C4-2B (cell line): ENCODE results near the gene NHERF2.

Experiments used
- ZFX ChIP-seq: fragments of 450-650 bp; IDR thresholded peaks from 2 replicates; pipeline ENCODE4 v1.6.1; 2017
- TF ChIP-seq, protein P1 (sequence below): fragments of 450-650 bp; conservative IDR thresholded peaks from 2 replicates; pipeline ENCODE4 v1.5.1; 2017; ENCODE audit warnings: mild to moderate bottlenecking

DNA sequence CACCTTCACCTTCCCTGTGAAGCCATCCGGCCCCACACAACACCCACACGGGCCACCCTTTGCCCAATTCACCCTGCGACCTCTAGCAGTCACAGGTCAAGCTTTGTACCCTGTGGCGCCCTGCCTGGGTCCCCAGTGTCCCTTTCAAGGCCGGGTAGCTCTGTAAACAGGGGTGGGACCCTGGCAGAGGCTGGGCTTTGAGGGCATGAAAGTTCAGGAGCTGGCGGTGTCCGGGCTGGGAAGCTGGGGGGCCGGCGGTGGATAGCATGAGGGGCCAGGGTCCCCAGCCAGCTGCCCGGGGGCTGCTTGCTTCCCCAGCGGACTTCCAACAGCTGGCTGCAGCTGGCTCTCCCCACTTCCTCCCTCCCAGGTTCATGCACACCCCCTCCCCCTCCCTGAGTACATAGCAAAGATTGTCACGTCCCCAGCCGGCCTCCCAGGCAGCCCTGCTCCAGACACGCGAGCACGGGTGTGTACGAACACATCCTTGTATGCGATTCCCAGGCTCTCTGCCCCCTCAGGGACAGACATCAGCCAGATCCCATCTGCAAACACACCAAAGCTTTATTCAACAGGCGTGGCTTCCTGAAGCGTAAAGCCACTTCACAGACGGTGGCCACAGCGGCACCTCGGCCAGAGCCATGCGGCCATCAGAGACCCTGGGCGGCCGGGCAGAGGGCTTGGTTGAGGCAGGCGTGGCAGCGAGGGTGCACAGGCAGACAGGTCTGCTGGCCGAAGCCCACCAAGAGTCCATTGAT lies 12.8 kb downstream of the NHERF2 start:
- TF ChIP-seq, protein P1, sequence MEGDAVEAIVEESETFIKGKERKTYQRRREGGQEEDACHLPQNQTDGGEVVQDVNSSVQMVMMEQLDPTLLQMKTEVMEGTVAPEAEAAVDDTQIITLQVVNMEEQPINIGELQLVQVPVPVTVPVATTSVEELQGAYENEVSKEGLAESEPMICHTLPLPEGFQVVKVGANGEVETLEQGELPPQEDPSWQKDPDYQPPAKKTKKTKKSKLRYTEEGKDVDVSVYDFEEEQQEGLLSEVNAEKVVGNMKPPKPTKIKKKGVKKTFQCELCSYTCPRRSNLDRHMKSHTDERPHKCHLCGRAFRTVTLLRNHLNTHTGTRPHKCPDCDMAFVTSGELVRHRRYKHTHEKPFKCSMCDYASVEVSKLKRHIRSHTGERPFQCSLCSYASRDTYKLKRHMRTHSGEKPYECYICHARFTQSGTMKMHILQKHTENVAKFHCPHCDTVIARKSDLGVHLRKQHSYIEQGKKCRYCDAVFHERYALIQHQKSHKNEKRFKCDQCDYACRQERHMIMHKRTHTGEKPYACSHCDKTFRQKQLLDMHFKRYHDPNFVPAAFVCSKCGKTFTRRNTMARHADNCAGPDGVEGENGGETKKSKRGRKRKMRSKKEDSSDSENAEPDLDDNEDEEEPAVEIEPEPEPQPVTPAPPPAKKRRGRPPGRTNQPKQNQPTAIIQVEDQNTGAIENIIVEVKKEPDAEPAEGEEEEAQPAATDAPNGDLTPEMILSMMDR: no peak
- TF ChIP-seq ZFX: no peak
